Measurements from ENCODE around the gene ING5.

GRCh38 chr2:241739651-241740050, 37.8 kb downstream of the ING5 start:
- TF ChIP-seq CTCF (IDR thresholded peaks at IDR 0.05) (no peak), ZFX (IDR thresholded peaks at IDR 0.05; ENCODE audit: borderline replicate concordance) (no peak)
